IMR-90 (cell line): Measurements from ENCODE around the gene DENND1A. TPM values are rescaled to one million over a fixed set of nuclear protein-coding genes. Genes with fewer than 3 reads are reported as not detected.
A peak's percentile ranks its signal among the peaks of the same experiment; 100 is the strongest.

ENCODE experiments used
- ATAC-seq: fragments of 200-7000 bp; cut with Tn5 transposase; 2 replicates; pipeline ENCODE4 v1.9.1; 2020; ENCODE audit warnings: low read depth, mild to moderate bottlenecking, moderate library complexity
- BruUV-seq: library from RNA; stranded (reverse); fragments of 400-500 nt; replicated peaks from 2 replicates; lab custom pipeline; 2021; lab: Mats Ljungman, UMichigan
- CTCF ChIA-PET: fragments of 300-600 bp; formaldehyde crosslinking; extraction: SDS; loops from one replicate; lab custom pipeline; 2021; ENCODE audit warnings: antibody characterized with exemption; lab: Yijun Ruan, JAX
- POLR2A ChIA-PET: fragments of 300-600 bp; sonication (Branson Sonifier 250); formaldehyde crosslinking; loops from one replicate; lab custom pipeline; 2022; ENCODE audit warnings: antibody characterized with exemption; ENCODE audit not compliant: unreplicated experiment; lab: Charles Lee
- DNase-seq: peaks from one replicate; pipeline ENCODE4 v3.0.0; 2013
- H2AFZ ChIP-seq: replicated peaks from 2 replicates; pipeline ENCODE3; 2013; ENCODE audit warnings: low read length, mild to moderate bottlenecking; ENCODE audit not compliant: poor library complexity
- H2AK5ac ChIP-seq: 2 replicates; pipeline ENCODE4 v1.6.1; 2013; ENCODE audit warnings: low read depth, low read length, inconsistent platforms
- H2AK9ac ChIP-seq: replicated peaks from 2 replicates; pipeline ENCODE3; 2013; ENCODE audit warnings: mild to moderate bottlenecking, low read depth, low read length, moderate library complexity; ENCODE audit not compliant: poor library complexity
- H2BK120ac ChIP-seq: 2 replicates; pipeline ENCODE4 v1.6.1; 2013; ENCODE audit warnings: low read depth, low read length, inconsistent platforms
- H2BK15ac ChIP-seq: 3 replicates; pipeline ENCODE4 v1.6.1; 2013; ENCODE audit warnings: low read depth, low read length, inconsistent platforms
- H2BK20ac ChIP-seq: 2 replicates; pipeline ENCODE4 v1.6.1; 2013; ENCODE audit warnings: low read depth, mild to moderate bottlenecking, inconsistent platforms, low read length, moderate library complexity
- H2BK5ac ChIP-seq: 2 replicates; pipeline ENCODE4 v1.6.1; 2013; ENCODE audit warnings: mild to moderate bottlenecking, low read depth, low read length, inconsistent platforms; ENCODE audit not compliant: poor library complexity, severe bottlenecking
- H3K14ac ChIP-seq: replicated peaks from 2 replicates; pipeline ENCODE4 v1.6.1; 2013; ENCODE audit warnings: low read depth, low read length, inconsistent platforms
- H3K18ac ChIP-seq: 2 replicates; pipeline ENCODE4 v1.6.1; 2013; ENCODE audit warnings: low read depth, low read length, control low read depth
- H3K23ac ChIP-seq: 2 replicates; pipeline ENCODE4 v1.6.1; 2013; ENCODE audit warnings: low read depth, low read length, inconsistent platforms
- H3K27ac ChIP-seq: 2 replicates; pipeline ENCODE4 v1.5.1; 2013; ENCODE audit warnings: mild to moderate bottlenecking, control low read depth, low read length; ENCODE audit not compliant: insufficient read depth
- H3K27me3 ChIP-seq: 2 replicates; pipeline ENCODE4 v1.6.1; 2013; ENCODE audit warnings: low read length; ENCODE audit not compliant: control insufficient read depth, insufficient read depth
- H3K36me3 ChIP-seq: 2 replicates; pipeline ENCODE4 v1.6.1; 2013; ENCODE audit warnings: low read length, mixed read lengths; ENCODE audit not compliant: control insufficient read depth, insufficient read depth
- H3K4ac ChIP-seq: 2 replicates; pipeline ENCODE4 v1.6.1; 2013; ENCODE audit warnings: low read depth, low read length, inconsistent platforms
- H3K4me1 ChIP-seq: 2 replicates; pipeline ENCODE4 v1.6.1; 2013; ENCODE audit warnings: low read length, mixed read lengths; ENCODE audit not compliant: control insufficient read depth, insufficient read depth
- H3K4me2 ChIP-seq: 2 replicates; pipeline ENCODE4 v1.6.1; 2013; ENCODE audit warnings: low read depth, mild to moderate bottlenecking, control low read depth, low read length, moderate library complexity
- H3K4me3 ChIP-seq: 2 replicates; pipeline ENCODE4 v1.5.1; 2013; ENCODE audit warnings: low read depth, mild to moderate bottlenecking, control low read depth, low read length, moderate library complexity; ENCODE audit not compliant: insufficient read depth
- H3K56ac ChIP-seq: 2 replicates; pipeline ENCODE4 v1.6.1; 2013; ENCODE audit warnings: low read length, inconsistent platforms; ENCODE audit not compliant: insufficient read depth; ENCODE audit errors: extremely low read depth
- H3K79me1 ChIP-seq, 2 experiments: 2 replicates each; pipeline ENCODE4 v1.6.1; 2013; ENCODE audit warnings: low read length in 2 of 2, inconsistent platforms in 1 of 2, low read depth in 1 of 2
- H3K9ac ChIP-seq: 2 replicates; pipeline ENCODE4 v1.6.1; 2013; ENCODE audit warnings: low read depth, low read length, control low read depth
- H3K9me1 ChIP-seq: 2 replicates; pipeline ENCODE4 v1.6.1; 2013; ENCODE audit warnings: low read length, inconsistent platforms; ENCODE audit not compliant: insufficient read depth
- H3K9me3 ChIP-seq: 2 replicates; pipeline ENCODE4 v1.6.1; 2013; ENCODE audit warnings: low read length; ENCODE audit not compliant: control insufficient read depth, insufficient read depth
- H4K20me1 ChIP-seq: 2 replicates; pipeline ENCODE4 v1.6.1; 2013; ENCODE audit warnings: low read length, inconsistent platforms; ENCODE audit not compliant: insufficient read depth
- H4K5ac ChIP-seq: 2 replicates; pipeline ENCODE4 v1.6.1; 2013; ENCODE audit warnings: mild to moderate bottlenecking, low read depth, low read length, control low read depth
- H4K8ac ChIP-seq, 2 experiments: 2 replicates each; pipeline ENCODE4 v1.6.1; 2013; ENCODE audit warnings: low read depth in 2 of 2, low read length in 2 of 2, control low read depth in 1 of 2, inconsistent platforms in 1 of 2
- H4K91ac ChIP-seq: 2 replicates; pipeline ENCODE4 v1.6.1; 2013; ENCODE audit warnings: low read depth, low read length, inconsistent platforms; ENCODE audit not compliant: insufficient read depth
- POLR2A ChIP-seq: IDR thresholded peaks from 2 replicates; pipeline ENCODE4 v1.6.1; 2012; ENCODE audit warnings: mild to moderate bottlenecking, low read depth, low read length
- RAD21 ChIP-seq: IDR thresholded peaks from 2 replicates; pipeline ENCODE4 v1.6.1; 2012; ENCODE audit warnings: low read length, improper control_type of control experiment
- SMC3 ChIP-seq: fragments of 150-350 bp; IDR thresholded peaks from 2 replicates; pipeline ENCODE4 v1.6.1; 2016; ENCODE audit warnings: low read depth, mild to moderate bottlenecking, antibody characterized with exemption, low read length, moderate library complexity
- USF2 ChIP-seq: fragments of 150-350 bp; IDR thresholded peaks from 2 replicates; pipeline ENCODE4 v1.6.1; 2017; ENCODE audit warnings: mild to moderate bottlenecking, antibody characterized with exemption, low read length, low read depth
- WGBS, 2 experiments: methylation state at CpG; one replicate each; pipeline versions ENCODE4 v1.1.5 to v1.1.7; 2013; ENCODE audit warnings: missing lambda C conversion rate in 2 of 2; ENCODE audit not compliant: insufficient read length in 1 of 2; ENCODE audit errors: extremely low coverage in 2 of 2; 5-methylcytosine and 5-hydroxymethylcytosine counted together
- dilution Hi-C: fragments of 300-500 bp; cut with HindIII; formaldehyde crosslinking; loops from one replicate; pipeline ENCODE4 v1.14.3; 2018; ENCODE audit warnings: low sequenced_read_pairs; ENCODE audit not compliant: unreplicated experiment
- in situ Hi-C: fragments of 300-500 bp; cut with MboI; formaldehyde crosslinking; loops from 3 replicates; pipeline ENCODE4 v1.14.3; 2019; ENCODE audit warnings: low sequenced_read_pairs, inconsistent platforms, mixed read lengths
- intact Hi-C: fragments of 100-400 bp; cut with micrococcal nuclease; formaldehyde crosslinking; loops from 2 replicates; pipeline ENCODE4 v1.10.0; 2022
- polyA plus RNA-seq, 3 experiments: library from polyadenylated mRNA; depleted of rRNA; stranded (reverse); fragments of >200 nt; gene quantifications; 2 replicates each; pipeline ENCODE4 v1.2.3, GENCODE V29; 2012; ENCODE audit warnings: low replicate concordance in 1 of 3
- total RNA-seq: library from RNA; depleted of rRNA; stranded (reverse); fragments of >200 nt; gene quantifications from 2 replicates; pipeline ENCODE4 v1.2.3, GENCODE V29; 2012
- TF ChIP-seq, protein P1 (sequence below): fragments of 150-350 bp; IDR thresholded peaks from 2 replicates; pipeline ENCODE4 v1.6.1; 2016; ENCODE audit warnings: low read depth, mild to moderate bottlenecking, low read length, moderate library complexity, borderline replicate concordance

DENND1A gene
- total and polyA plus RNA-seq, 2 of the 4 experiments (the other 2 are of a cell fraction), result 21.4 to 27.6 TPM

GRCh38 chr9:123438821-123439220 is 491.1 kb downstream of the DENND1A start:
- H3K4me2 ChIP-seq, result no peak overlapping the region
- no peak overlapping the region for H3K23ac ChIP-seq
- intact Hi-C loops (no loop called here), dilution Hi-C loops (no loop called here), in situ Hi-C loops (no loop called here)
- peak; percentile 27; the same call in 1 of the 2 replicates for ATAC-seq
- peaks cover 7% of the 10 kb centered on the region for H3K4me1 ChIP-seq
- TF ChIP-seq USF2, result no peak
- TF ChIP-seq, protein P1, sequence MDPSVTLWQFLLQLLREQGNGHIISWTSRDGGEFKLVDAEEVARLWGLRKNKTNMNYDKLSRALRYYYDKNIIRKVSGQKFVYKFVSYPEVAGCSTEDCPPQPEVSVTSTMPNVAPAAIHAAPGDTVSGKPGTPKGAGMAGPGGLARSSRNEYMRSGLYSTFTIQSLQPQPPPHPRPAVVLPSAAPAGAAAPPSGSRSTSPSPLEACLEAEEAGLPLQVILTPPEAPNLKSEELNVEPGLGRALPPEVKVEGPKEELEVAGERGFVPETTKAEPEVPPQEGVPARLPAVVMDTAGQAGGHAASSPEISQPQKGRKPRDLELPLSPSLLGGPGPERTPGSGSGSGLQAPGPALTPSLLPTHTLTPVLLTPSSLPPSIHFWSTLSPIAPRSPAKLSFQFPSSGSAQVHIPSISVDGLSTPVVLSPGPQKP, result no peak
- TF ChIP-seq SMC3, result no peak
- no peak for TF ChIP-seq POLR2A
- TF ChIP-seq RAD21, result no peak
- no peak overlapping the region for H2BK120ac ChIP-seq
- H2AFZ ChIP-seq, result no peak overlapping the region
- no peak overlapping the region for H2AK9ac ChIP-seq
- no peak overlapping the region for H2BK20ac ChIP-seq
- DNase-seq, result peak; percentile 13
- no peak overlapping the region for H2BK5ac ChIP-seq
- BruUV-seq, result no TSS peak
- no peak overlapping the region for H3K18ac ChIP-seq
- peaks cover 2% of the 10 kb centered on the region; the same call in 1 of the 2 replicates for H3K36me3 ChIP-seq
- CTCF ChIA-PET, result no interaction called here
- H3K9me1 ChIP-seq, result no peaks in the 10 kb centered on the region
- POLR2A ChIA-PET, result no interaction called here
- H3K4me3 ChIP-seq, result no peak overlapping the region
- no peak overlapping the region for H4K91ac ChIP-seq
- no peaks in the 10 kb centered on the region for H3K79me1 ChIP-seq
- no peak overlapping the region for H3K4ac ChIP-seq
- peak overlapping the region; percentile 32; the same call in 1 of the 2 replicates for H4K5ac ChIP-seq
- H3K9ac ChIP-seq, result no peak overlapping the region
- no peak overlapping the region for H3K14ac ChIP-seq
- WGBS, 2 experiments, result no CpG with 5 or more reads among the region's 4 CpGs
- no peaks in the 10 kb centered on the region for H4K20me1 ChIP-seq
- H4K8ac ChIP-seq, result 0 out of 4 replicates have a peak overlapping the region, but pooled peaks of 1 of the 2 experiments have one; percentile 14
- H3K27me3 ChIP-seq, result no peaks in the 10 kb centered on the region
- no peak overlapping the region for H3K56ac ChIP-seq
- H3K27ac ChIP-seq, result no peak overlapping the region
- no peak overlapping the region for H2BK15ac ChIP-seq
- no peaks in the 10 kb centered on the region for H3K9me3 ChIP-seq
- H2AK5ac ChIP-seq, result no peak overlapping the region
